SK-N-DZ (cell line): ENCODE results near the gene TNFRSF14.
A peak's percentile ranks its signal among the peaks of the same experiment; 100 is the strongest.
"Not testable (repeated sequence)": the region's sequence is repeated elsewhere in the genome, so short reads cannot be mapped to it uniquely, and the experiment has no call there.

Experiments used
- DNase-seq: peaks from one replicate; pipeline ENCODE4 v3.0.0-alpha.2; 2015; ENCODE audit warnings: low spot score

The TNFRSF14 gene

GRCh38 chr1:2566101-2567045, 10.2 kb downstream of the TNFRSF14 start:
- DNase-seq: no peak

GRCh38 chr1:2567083-2567679, 11.0 kb downstream of the TNFRSF14 start:
- no peak for DNase-seq

- DNase-seq: not testable (repeated sequence)
Observed at GRCh38 chr1:2568187-2568816, 12.1 kb downstream of the TNFRSF14 start.

- DNase-seq: no peak
Observed at GRCh38 chr1:2569060-2569459, 12.9 kb downstream of the TNFRSF14 start.

- DNase-seq: not testable (repeated sequence)
Observed at GRCh38 chr1:2569703-2570102, 13.5 kb downstream of the TNFRSF14 start.

- DNase-seq: no peak
Observed at GRCh38 chr1:2570332-2570731, 14.2 kb downstream of the TNFRSF14 start.

- DNase-seq: no peak
Observed at GRCh38 chr1:2571348-2571747, 15.2 kb downstream of the TNFRSF14 start.

GRCh38 chr1:2573250-2573920, 17.2 kb downstream of the TNFRSF14 start:
- DNase-seq: no peak

GRCh38 chr1:2574350-2574749, 18.2 kb downstream of the TNFRSF14 start:
- no peak for DNase-seq

GRCh38 chr1:2575801-2576663, 19.9 kb downstream of the TNFRSF14 start:
- no peak for DNase-seq

- DNase-seq: not testable (repeated sequence)
Observed at GRCh38 chr1:2577565-2578075, 21.4 kb downstream of the TNFRSF14 start.

GRCh38 chr1:2578758-2579118, 22.6 kb downstream of the TNFRSF14 start:
- DNase-seq: no peak

- no peak for DNase-seq
Observed at GRCh38 chr1:2580691-2581090, 24.5 kb downstream of the TNFRSF14 start.

GRCh38 chr1:2582391-2582790, 26.2 kb downstream of the TNFRSF14 start:
- DNase-seq: no peak

GRCh38 chr1:2583331-2583791, 27.2 kb downstream of the TNFRSF14 start:
- no peak for DNase-seq

- no peak for DNase-seq
Observed at GRCh38 chr1:2583871-2584351, 27.7 kb downstream of the TNFRSF14 start.

GRCh38 chr1:2584686-2585317, 28.6 kb downstream of the TNFRSF14 start:
- no peak for DNase-seq

GRCh38 chr1:2585318-2586092, 29.3 kb downstream of the TNFRSF14 start:
- peak; percentile 55 for DNase-seq
